Measurements from ENCODE around the gene IP6K3. TPM values are rescaled to one million over a fixed set of nuclear protein-coding genes. Genes with fewer than 3 reads are reported as not detected.

The IP6K3 gene
- total and polyA plus RNA-seq, 2 experiments from 2014 or later, result 0.14 to 0.16 TPM

DNA sequence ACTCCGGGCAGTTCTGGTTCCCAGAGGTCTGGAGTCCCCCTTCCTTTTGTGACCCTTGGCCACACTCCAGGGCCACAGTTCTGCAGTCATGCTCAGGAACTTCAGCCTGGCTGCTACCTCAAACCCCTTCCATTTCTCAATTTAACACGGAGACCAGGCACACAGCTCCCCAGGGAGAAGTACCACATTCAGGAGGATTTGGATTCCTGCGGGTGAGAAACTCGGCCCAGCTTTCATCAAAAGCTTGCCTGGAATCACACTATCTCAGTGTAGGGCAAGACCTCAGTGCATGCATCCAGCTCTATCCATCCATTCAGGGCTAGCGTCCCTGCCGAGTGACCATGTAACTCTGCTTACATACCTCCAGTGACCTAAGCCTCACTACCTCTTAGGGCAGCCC, 16.8 kb upstream of the IP6K3 start:
- TF ChIP-seq JUNB (IDR thresholded peaks at IDR 0.05; ENCODE audit: unreplicated experiment) (no peak), ZNF462 (CRISPR knock-in tag; IDR thresholded peaks at IDR 0.05) (no peak), ZNF331 (CRISPR knock-in tag; IDR thresholded peaks at IDR 0.05; ENCODE audit: low read depth) (no peak), STAT1 (IDR thresholded peaks at IDR 0.05; ENCODE audit: unreplicated experiment) (no peak), CREB1 (CRISPR knock-in tag; IDR thresholded peaks at IDR 0.05; ENCODE audit: low read depth) (no peak), EZH2phosphoT487 (IDR thresholded peaks at IDR 0.05; ENCODE audit: unreplicated experiment) (no peak), NANOG (IDR thresholded peaks at IDR 0.05; ENCODE audit: borderline replicate concordance) (no peak), ZNF114 (CRISPR knock-in tag; IDR thresholded peaks at IDR 0.05) (no peak), POLR2AphosphoS5 (IDR thresholded peaks at IDR 0.05; ENCODE audit: low read depth) (no peak), EZH2 (IDR thresholded peaks at IDR 0.05; ENCODE audit: low read depth, unreplicated experiment) (no peak), CTCF (conservative IDR thresholded peaks at IDR 0.05; ENCODE audit: low read depth in 2 of 2) (no peak)
- TF ChIP-seq, protein P1, sequence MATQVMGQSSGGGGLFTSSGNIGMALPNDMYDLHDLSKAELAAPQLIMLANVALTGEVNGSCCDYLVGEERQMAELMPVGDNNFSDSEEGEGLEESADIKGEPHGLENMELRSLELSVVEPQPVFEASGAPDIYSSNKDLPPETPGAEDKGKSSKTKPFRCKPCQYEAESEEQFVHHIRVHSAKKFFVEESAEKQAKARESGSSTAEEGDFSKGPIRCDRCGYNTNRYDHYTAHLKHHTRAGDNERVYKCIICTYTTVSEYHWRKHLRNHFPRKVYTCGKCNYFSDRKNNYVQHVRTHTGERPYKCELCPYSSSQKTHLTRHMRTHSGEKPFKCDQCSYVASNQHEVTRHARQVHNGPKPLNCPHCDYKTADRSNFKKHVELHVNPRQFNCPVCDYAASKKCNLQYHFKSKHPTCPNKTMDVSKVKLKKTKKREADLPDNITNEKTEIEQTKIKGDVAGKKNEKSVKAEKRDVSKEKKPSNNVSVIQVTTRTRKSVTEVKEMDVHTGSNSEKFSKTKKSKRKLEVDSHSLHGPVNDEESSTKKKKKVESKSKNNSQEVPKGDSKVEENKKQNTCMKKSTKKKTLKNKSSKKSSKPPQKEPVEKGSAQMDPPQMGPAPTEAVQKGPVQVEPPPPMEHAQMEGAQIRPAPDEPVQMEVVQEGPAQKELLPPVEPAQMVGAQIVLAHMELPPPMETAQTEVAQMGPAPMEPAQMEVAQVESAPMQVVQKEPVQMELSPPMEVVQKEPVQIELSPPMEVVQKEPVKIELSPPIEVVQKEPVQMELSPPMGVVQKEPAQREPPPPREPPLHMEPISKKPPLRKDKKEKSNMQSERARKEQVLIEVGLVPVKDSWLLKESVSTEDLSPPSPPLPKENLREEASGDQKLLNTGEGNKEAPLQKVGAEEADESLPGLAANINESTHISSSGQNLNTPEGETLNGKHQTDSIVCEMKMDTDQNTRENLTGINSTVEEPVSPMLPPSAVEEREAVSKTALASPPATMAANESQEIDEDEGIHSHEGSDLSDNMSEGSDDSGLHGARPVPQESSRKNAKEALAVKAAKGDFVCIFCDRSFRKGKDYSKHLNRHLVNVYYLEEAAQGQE (IDR thresholded peaks at IDR 0.05; ENCODE audit: unreplicated experiment), result no peak
- TF ChIP-seq, protein P2, sequence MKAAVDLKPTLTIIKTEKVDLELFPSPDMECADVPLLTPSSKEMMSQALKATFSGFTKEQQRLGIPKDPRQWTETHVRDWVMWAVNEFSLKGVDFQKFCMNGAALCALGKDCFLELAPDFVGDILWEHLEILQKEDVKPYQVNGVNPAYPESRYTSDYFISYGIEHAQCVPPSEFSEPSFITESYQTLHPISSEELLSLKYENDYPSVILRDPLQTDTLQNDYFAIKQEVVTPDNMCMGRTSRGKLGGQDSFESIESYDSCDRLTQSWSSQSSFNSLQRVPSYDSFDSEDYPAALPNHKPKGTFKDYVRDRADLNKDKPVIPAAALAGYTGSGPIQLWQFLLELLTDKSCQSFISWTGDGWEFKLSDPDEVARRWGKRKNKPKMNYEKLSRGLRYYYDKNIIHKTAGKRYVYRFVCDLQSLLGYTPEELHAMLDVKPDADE (IDR thresholded peaks at IDR 0.05), result no peak
- H3K27ac ChIP-seq (ENCODE audit: low read depth), result no peak overlapping the region
- no peak overlapping the region for H3K4me2 ChIP-seq
- H3K79me2 ChIP-seq (replicated peaks; ENCODE audit: insufficient read depth), result no peaks in the 10 kb centered on the region
- no peaks in the 10 kb centered on the region for H3F3A ChIP-seq (replicated peaks; ENCODE audit: low read depth)
- Mint-ChIP-seq H3K27ac (no peak overlapping the region), H3K27me3 (ENCODE audit: insufficient read depth, low read depth, poor library complexity) (peaks cover 12% of the 10 kb centered on the region), H3K36me3 (ENCODE audit: low read depth) (no peaks in the 10 kb centered on the region; the same call in 2 of the 3 replicates), H3K4me1 (peaks cover 3% of the 10 kb centered on the region), H3K9me3 (no peaks in the 10 kb centered on the region), H3K4me3 (no peak overlapping the region)
- no peaks in the 10 kb centered on the region for H3K9me2 ChIP-seq (ENCODE audit: insufficient read depth)
- H3K4me1 ChIP-seq (ENCODE audit: insufficient read depth), result no peaks in the 10 kb centered on the region
- no peak for ATAC-seq
- H4K20me1 ChIP-seq (replicated peaks; ENCODE audit: insufficient read depth), result no peaks in the 10 kb centered on the region
- no peak overlapping the region for H2AFZ ChIP-seq
- no peaks in the 10 kb centered on the region for H3K27me3 ChIP-seq (ENCODE audit: insufficient read depth)
- no peaks in the 10 kb centered on the region for H3K36me3 ChIP-seq (ENCODE audit: insufficient read depth)
- no peak for DNase-seq (ENCODE audit: low spot score)
- no peak overlapping the region for H3K4me3 ChIP-seq

Data from GM23338 (cell line).